Ascending aorta (tissue), 2 donors: ENCODE data around the gene ENO2. TPM values are rescaled to one million over a fixed set of nuclear protein-coding genes. Genes with fewer than 3 reads are reported as not detected.

ENCODE experiments used
- DNase-seq, 2 donors: peaks; one replicate each; pipeline ENCODE4 v3.0.0-alpha.2; 2019; ENCODE audit warnings: low spot score in 2 of 2
- H3K27ac ChIP-seq, 2 donors: fragments of 200-600 bp; sonication (generic); one replicate each; pipeline ENCODE4 v1.5.1; 2016 to 2017; ENCODE audit warnings: mild to moderate bottlenecking in 1 of 2
- H3K27me3 ChIP-seq: fragments of 200-600 bp; sonication (generic); one replicate; pipeline ENCODE4 v1.5.1; 2017
- H3K36me3 ChIP-seq, 2 donors: fragments of 200-600 bp; sonication (generic); one replicate each; pipeline ENCODE4 v1.5.1; 2016
- H3K4me1 ChIP-seq, 2 donors: fragments of 200-600 bp; sonication (generic); one replicate each; pipeline ENCODE4 v1.5.1; 2016 to 2017; ENCODE audit warnings: mild to moderate bottlenecking in 1 of 2
- H3K4me3 ChIP-seq, 2 donors: fragments of 200-600 bp; sonication (generic); one replicate each; pipeline ENCODE4 v1.5.1; 2016 to 2017; ENCODE audit warnings: mild to moderate bottlenecking in 1 of 2
- H3K9me3 ChIP-seq, 2 donors: fragments of 200-600 bp; sonication (generic); one replicate each; pipeline ENCODE4 v1.5.1; 2016
- CTCF ChIP-seq, 3 experiments: fragments of 200-600 bp in 2 of 3; fragments of 450-650 bp in 1 of 3; sonication (generic) in 2 of 3; IDR thresholded peaks; one replicate each; pipeline ENCODE4 v1.5.1; 2016 to 2019; ENCODE audit warnings: antibody characterized with exemption in 3 of 3, mild to moderate bottlenecking in 1 of 3, moderate library complexity in 1 of 3
- intact Hi-C: fragments of 100-400 bp; cut with DNase I; formaldehyde crosslinking; loops from one replicate; pipeline ENCODE4 v1.15.1; 2023
- total RNA-seq: library from RNA; depleted of rRNA; stranded (reverse); fragments of >200 nt; gene quantifications from one replicate; pipeline ENCODE4 v1.1.0, GENCODE V29; 2016

The ENO2 gene
- total RNA-seq, 1 donor from 2014 or later = 30.3 TPM

DNA sequence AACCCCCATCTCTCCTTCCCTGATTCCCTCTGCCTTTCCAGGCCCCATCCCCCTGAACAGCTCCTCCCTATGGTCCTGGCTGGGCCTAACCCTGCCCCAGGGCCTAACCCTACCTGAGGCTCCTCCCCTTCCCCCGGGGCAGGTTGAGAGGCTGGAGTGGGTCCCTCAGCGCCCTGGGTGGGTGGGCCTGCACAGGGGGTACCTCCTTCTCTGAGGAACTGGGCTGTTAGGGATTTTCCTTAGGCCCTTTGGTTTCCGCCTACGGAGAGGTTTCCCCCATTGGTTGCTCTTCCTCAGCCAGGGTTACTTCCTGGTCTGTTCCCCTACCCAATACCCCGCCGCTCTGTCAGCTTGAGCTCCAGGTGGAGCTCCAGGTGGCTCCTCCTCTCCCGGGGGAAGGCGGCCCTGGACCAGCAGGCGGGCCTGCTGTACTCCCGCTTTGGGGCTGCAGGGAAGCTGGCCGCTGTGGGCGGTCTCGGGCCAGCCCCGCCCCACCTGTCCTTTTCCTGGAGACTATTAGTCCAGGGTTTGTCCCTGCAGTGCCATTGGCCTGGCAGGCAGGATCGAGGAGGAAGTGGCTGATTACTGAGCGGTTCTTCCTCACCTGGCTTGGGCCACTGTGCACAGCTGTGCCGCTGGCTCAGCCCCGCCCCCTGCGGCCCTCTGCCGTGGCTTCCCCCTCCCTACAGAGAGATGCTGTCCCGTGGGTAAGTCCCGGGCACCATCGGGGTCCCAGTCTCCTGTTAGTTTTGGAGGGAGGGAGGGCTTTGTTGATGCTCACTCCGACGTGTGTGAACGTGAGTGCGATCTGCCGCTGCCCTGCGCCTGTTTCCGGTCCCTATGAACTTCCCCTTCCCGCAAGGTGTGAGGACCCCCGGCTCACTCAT lies 31.9 kb downstream of the ENO2 start:
- H3K27ac ChIP-seq = peak overlapping the region in 1 of 2 donors; percentile 41
- peak overlapping the region; percentile 27 to 29 for H3K4me3 ChIP-seq
- peaks cover 12 to 23% of the 10 kb centered on the region in 2 donors for H3K36me3 ChIP-seq
- peak in 1 of 2 donors; percentile 76 for DNase-seq
- H3K4me1 ChIP-seq = peaks cover 0 to 19% of the 10 kb centered on the region in 2 donors
- no peak for TF ChIP-seq CTCF (IDR thresholded peaks at IDR 0.05)
- H3K9me3 ChIP-seq = no peaks in the 10 kb centered on the region
- no peaks in the 10 kb centered on the region for H3K27me3 ChIP-seq
- intact Hi-C loops = loop anchor here (1.0 kb wide), 1 partner anchor 19 kb away; no protein-coding TSS in a partner anchor

- no peaks in the 10 kb centered on the region for H3K27me3 ChIP-seq
- no peak for DNase-seq
- peaks cover 6 to 16% of the 10 kb centered on the region in 2 donors for H3K36me3 ChIP-seq
- intact Hi-C loops = loop anchor here (1.0 kb wide), 1 partner anchor 18 kb away; no protein-coding TSS in a partner anchor
- peak overlapping the region; percentile 27 to 29 for H3K4me3 ChIP-seq
- H3K4me1 ChIP-seq = peaks cover 0 to 19% of the 10 kb centered on the region in 2 donors
- H3K9me3 ChIP-seq = no peaks in the 10 kb centered on the region
- H3K27ac ChIP-seq = no peak overlapping the region
- TF ChIP-seq CTCF (IDR thresholded peaks at IDR 0.05) = no peak
Observed at GRCh38 chr12:6946920-6947374, 32.6 kb downstream of the ENO2 start.

- no peaks in the 10 kb centered on the region for H3K27me3 ChIP-seq
- H3K9me3 ChIP-seq = no peaks in the 10 kb centered on the region
- no peak overlapping the region for H3K27ac ChIP-seq
- peaks cover 6 to 15% of the 10 kb centered on the region in 2 donors for H3K36me3 ChIP-seq
- peaks cover 0 to 17% of the 10 kb centered on the region in 2 donors for H3K4me1 ChIP-seq
- no peak overlapping the region for H3K4me3 ChIP-seq
- DNase-seq = no peak
- intact Hi-C loops = no loop called here
- TF ChIP-seq CTCF (IDR thresholded peaks at IDR 0.05) = no peak
Observed at GRCh38 chr12:6947615-6948014, 33.2 kb downstream of the ENO2 start.

DNA sequence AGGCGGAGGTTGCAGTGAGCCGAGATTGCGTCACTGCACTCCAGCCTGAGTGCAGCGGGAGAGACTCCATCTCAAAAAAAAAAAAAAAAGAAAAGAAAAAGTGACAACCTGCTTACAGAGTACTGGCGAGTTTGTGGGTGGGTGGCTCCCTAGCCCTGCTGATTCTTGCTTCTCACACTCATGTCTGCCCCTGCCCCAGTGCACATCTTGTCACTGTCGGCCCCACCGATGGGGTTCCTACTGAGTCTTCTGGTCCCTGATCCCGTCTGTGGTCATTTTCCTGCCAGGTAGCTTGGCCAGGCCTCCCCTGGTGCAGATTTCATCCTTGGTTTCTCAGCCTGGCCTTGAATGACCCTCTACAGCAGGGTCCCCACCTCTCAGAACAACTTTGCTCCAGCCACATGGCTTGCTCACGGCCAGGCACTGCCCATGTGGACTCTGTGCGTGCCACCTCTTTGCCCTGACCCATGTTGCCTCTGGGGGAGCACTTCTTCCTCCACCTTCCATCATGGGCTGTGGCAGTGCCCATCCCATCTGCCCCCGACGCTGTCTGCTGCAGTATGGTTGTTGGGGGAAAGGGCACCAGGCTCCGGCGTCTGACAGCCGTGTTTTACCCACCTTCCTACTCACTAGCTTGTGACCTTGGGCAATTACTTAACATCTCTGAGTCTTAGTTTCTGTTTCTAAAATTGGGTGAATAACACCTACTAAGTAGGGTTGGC lies 34.7 kb downstream of the ENO2 start:
- Histone ChIP-seq H3K4me3 (no peak overlapping the region), H3K9me3 (no peaks in the 10 kb centered on the region), H3K36me3 (peaks cover 6 to 15% of the 10 kb centered on the region in 2 donors), H3K27me3 (no peaks in the 10 kb centered on the region), H3K4me1 (peaks cover 0 to 11% of the 10 kb centered on the region in 2 donors), H3K27ac (no peak overlapping the region)
- intact Hi-C loops = no loop called here
- DNase-seq = no peak
- no peak for TF ChIP-seq CTCF (IDR thresholded peaks at IDR 0.05)

- Histone ChIP-seq H3K27me3 (no peaks in the 10 kb centered on the region), H3K27ac (no peak overlapping the region), H3K4me3 (no peak overlapping the region), H3K4me1 (peaks cover 0 to 3% of the 10 kb centered on the region in 2 donors), H3K9me3 (no peaks in the 10 kb centered on the region), H3K36me3 (peaks cover 6 to 14% of the 10 kb centered on the region in 2 donors)
- no peak for DNase-seq
- TF ChIP-seq CTCF (IDR thresholded peaks at IDR 0.05) = no peak
- intact Hi-C loops = no loop called here
Observed at GRCh38 chr12:6950401-6950801, 36.0 kb downstream of the ENO2 start.
